Effector memory CD4-positive, alpha-beta T cell (primary cell): ENCODE data around the gene ANGPT4.
"Not testable (repeated sequence)": the region's sequence is repeated elsewhere in the genome, so short reads cannot be mapped to it uniquely, and the experiment has no call there.

Experiments
- DNase-seq, 3 donors: peaks; one replicate each; pipeline ENCODE4 v3.0.0-alpha.2; 2020
- H3K27ac ChIP-seq: 2 replicates; pipeline ENCODE4 v1.7.0; 2013; ENCODE audit warnings: mild to moderate bottlenecking, low read length, moderate library complexity; ENCODE audit not compliant: insufficient read depth, poor library complexity, severe bottlenecking
- H3K27me3 ChIP-seq: replicated peaks from 2 replicates; pipeline ENCODE4 v1.7.0; 2013; ENCODE audit warnings: mild to moderate bottlenecking, low read length; ENCODE audit not compliant: insufficient read depth, control insufficient read depth, poor library complexity, severe bottlenecking
- H3K36me3 ChIP-seq: 2 replicates; pipeline ENCODE4 v1.7.0; 2013; ENCODE audit warnings: mild to moderate bottlenecking, low read length, moderate library complexity; ENCODE audit not compliant: control insufficient read depth, insufficient read depth
- H3K4me1 ChIP-seq: 2 replicates; pipeline ENCODE4 v1.7.0; 2013; ENCODE audit warnings: low read length, mild to moderate bottlenecking; ENCODE audit not compliant: control insufficient read depth, insufficient read depth, poor library complexity, severe bottlenecking
- H3K4me3 ChIP-seq: 2 replicates; pipeline ENCODE4 v1.7.0; 2013; ENCODE audit warnings: low read length, low read depth, mild to moderate bottlenecking; ENCODE audit not compliant: insufficient read depth, poor library complexity, severe bottlenecking
- H3K9me3 ChIP-seq: 2 replicates; pipeline ENCODE4 v1.7.0; 2013; ENCODE audit warnings: mild to moderate bottlenecking, low read length, moderate library complexity; ENCODE audit not compliant: control insufficient read depth

The ANGPT4 gene

DNA sequence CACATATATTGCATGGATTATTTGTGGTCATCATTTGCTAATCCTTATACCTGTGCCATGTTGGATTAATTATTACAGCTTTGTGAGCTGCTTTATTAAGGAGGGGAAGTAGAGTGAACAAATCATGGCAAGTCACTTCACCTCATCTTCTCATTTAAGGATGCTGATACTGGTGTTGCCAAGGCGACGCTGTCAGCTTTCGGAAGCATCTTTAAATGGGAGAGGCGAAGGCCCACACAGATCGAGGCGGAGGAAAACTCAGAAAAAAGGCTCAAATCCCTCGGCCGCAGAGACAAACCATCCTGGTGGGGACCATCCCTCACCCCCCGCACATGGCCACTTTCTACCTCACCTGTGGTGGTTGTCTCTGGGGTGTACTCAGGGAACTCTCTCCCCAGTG, 47.9 kb downstream of the ANGPT4 start:
- no peaks in the 10 kb centered on the region for H3K4me1 ChIP-seq
- H3K36me3 ChIP-seq, result no peaks in the 10 kb centered on the region
- H3K4me3 ChIP-seq, result no peak overlapping the region
- H3K27ac ChIP-seq, result no peak overlapping the region
- H3K27me3 ChIP-seq, result no peaks in the 10 kb centered on the region
- DNase-seq, result no peak
- H3K9me3 ChIP-seq, result no peaks in the 10 kb centered on the region

DNA sequence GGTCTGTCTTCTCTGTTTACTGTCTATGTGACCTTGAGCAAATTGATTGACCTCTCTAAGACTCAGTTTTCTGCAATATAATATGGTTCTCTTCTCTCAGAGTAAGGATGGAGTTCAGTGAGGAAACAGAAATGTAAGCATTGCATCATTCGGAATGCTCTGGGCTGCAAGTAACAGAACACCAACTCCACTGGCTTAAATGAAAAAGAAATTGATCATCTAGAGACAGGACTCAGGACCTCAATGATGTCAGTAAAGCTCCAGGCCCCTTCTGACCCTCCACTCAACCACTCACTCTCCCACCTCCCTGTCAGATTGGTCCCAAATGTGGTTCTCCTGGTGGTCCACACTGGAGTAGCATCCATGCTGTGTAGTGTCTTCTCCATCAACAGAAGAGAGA, 50.7 kb downstream of the ANGPT4 start:
- no peaks in the 10 kb centered on the region for H3K36me3 ChIP-seq
- H3K9me3 ChIP-seq, result no peaks in the 10 kb centered on the region
- no peak for DNase-seq
- H3K4me1 ChIP-seq, result no peaks in the 10 kb centered on the region
- no peak overlapping the region for H3K27ac ChIP-seq
- H3K4me3 ChIP-seq, result no peak overlapping the region
- no peaks in the 10 kb centered on the region for H3K27me3 ChIP-seq

DNA sequence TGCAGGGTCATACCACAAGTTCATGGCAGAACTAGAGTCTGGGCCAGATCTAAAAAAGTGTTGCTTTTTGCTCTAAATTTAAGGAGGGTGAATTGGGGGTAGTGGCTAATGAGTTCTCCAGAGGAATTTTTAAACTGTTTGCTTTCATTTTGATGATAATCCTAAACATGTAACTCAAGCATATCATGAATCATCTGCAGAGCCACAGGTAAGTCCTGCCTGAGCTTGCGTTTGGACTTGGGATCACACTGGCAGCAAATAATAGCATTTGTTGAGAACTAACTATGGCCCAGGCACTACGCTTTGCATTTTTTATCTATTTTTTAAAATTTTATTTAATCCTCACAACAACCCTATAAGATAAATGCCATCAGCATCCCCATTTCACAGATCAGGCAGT, 55.2 kb downstream of the ANGPT4 start:
- DNase-seq, result no peak
- Histone ChIP-seq H3K27ac (no peak overlapping the region), H3K4me3 (no peak overlapping the region), H3K9me3 (no peaks in the 10 kb centered on the region), H3K27me3 (no peaks in the 10 kb centered on the region), H3K36me3 (no peaks in the 10 kb centered on the region), H3K4me1 (peaks cover 11% of the 10 kb centered on the region)

DNA sequence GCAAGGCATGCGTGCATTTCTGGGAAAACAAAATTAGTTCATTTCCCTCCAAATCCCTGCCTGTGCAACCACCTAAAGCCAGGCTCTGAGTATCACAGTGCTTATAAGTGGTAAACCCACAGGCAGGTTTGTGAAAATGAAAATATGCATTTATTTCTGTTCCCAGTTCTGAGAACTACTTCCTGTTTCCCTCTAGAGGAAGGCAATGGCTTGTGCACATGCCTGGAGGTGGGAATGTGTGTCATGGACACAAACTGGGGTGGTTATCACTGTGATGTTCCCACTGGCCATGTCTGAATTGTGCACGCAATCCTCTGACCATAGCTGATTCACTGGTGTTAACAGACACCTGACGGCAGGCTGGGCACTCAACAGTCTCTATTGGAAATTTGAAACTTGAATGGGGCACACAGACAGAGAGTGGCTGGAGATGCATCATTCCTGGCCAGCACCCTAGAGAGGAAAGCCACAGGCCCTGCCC, 56.3 kb downstream of the ANGPT4 start:
- no peaks in the 10 kb centered on the region for H3K9me3 ChIP-seq
- H3K36me3 ChIP-seq, result no peaks in the 10 kb centered on the region
- no peak for DNase-seq
- H3K4me3 ChIP-seq, result no peak overlapping the region
- no peaks in the 10 kb centered on the region for H3K27me3 ChIP-seq
- no peak overlapping the region for H3K27ac ChIP-seq
- peaks cover 19% of the 10 kb centered on the region for H3K4me1 ChIP-seq

DNA sequence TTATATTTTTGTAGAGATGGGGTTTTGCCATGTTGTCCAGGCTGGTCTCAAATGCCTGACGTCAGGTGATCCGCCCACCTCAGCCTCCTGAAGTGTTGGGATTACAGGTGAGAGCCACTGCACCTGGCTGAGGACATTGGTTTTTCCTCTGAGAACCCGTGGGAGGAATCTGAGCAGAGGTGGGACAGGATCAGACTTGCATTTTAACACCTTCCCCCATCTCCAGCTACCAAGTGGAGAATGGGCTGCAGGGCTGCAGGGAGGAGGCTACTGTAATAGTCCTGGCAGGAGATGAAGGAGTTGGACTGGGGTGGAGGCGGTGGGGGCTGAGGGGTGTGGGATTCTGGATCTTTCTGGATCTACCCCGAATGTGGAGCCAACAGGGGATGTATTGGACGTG, 58.1 kb downstream of the ANGPT4 start:
- Histone ChIP-seq H3K36me3 (no peaks in the 10 kb centered on the region), H3K27me3 (no peaks in the 10 kb centered on the region), H3K4me1 (peaks cover 19% of the 10 kb centered on the region), H3K9me3 (no peaks in the 10 kb centered on the region), H3K4me3 (no peak overlapping the region), H3K27ac (no peak overlapping the region)
- no peak for DNase-seq

DNA sequence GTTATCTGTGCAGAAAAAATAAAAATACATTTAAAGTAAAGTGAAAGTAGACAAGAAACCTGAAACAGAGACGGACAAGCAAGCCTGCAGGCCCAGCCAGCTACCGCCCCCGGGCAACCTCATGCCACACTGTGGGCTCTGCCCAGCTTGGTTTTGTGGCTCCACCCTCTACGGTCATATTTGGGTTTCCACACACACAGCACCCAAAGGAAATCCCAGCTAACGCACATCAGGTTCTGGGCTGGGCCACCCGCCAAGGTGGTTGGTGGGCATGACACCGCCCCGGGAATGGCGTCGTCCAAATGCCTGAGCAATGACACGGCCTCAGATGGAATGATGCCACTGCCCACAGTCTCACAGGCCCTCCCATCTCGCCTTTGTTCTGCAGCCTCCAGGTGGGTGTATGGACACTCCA, 59.8 kb downstream of the ANGPT4 start:
- H3K27me3 ChIP-seq, result no peaks in the 10 kb centered on the region
- no peak for DNase-seq
- H3K27ac ChIP-seq, result no peak overlapping the region
- no peak overlapping the region for H3K4me3 ChIP-seq
- no peaks in the 10 kb centered on the region for H3K9me3 ChIP-seq
- peaks cover 19% of the 10 kb centered on the region for H3K4me1 ChIP-seq
- no peaks in the 10 kb centered on the region for H3K36me3 ChIP-seq

DNA sequence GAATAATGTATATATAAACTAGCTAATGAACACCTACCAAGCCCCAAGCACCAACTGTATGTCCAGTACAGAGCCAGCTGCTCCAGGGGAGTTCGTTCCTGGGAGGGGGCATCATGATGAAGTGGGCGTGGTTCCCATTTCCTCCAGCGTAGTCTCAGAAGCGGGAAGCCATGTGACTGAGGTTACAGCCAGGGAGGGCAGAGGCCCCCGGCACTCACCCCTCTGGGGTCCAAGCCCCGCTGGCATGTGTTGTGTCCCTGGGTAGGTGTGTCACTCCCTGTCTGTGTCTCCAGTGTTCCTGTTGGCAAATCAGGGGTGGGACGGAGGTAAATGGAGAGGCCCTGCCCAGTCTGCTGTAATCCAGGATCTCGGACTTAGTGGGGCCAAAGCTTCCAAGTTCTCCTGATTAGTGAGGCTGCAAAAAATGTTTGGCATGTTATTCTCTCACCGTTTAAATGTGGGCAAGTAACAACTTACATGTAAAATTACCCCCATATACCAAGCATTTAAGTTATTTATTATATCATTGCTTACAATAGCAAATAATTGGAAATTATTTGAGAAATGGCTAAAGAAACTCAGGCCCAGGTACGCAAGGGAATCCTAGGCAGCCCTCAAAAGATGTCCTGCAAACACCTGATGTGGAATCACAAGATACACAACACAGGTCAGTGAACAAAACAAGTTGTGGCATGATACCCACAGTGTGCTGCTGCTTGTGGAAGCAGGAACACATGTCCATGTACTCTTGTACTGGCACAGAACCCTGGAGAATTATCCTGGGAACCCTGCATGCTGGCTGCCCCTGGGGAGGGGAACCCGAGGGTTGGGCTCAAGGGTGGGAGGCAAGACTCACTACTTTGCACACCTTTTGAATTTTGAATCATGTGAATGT, 60.4 kb downstream of the ANGPT4 start:
- Histone ChIP-seq H3K27ac (no peak overlapping the region), H3K4me3 (no peak overlapping the region), H3K27me3 (no peaks in the 10 kb centered on the region), H3K4me1 (peaks cover 19% of the 10 kb centered on the region), H3K9me3 (no peaks in the 10 kb centered on the region), H3K36me3 (no peaks in the 10 kb centered on the region)
- no peak for DNase-seq

DNA sequence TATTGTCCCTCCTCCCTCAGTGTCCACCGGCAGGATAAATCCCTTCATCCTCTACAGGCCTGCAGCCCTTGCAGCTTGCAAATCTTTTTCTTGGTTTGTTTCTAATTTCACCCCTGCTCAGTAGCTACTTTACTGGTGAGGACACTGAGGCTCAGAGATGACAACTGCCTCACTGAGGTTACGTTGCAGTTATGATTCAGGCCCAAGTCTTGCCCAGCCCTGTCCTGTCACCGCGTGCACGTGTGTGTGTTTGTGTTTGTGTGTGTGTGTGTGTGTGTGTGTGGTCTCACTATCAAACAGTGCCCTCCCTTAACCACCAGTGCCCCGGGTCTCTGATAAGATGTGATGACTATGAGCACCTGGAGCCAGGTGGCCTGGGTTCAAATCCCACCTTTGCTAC, 61.5 kb downstream of the ANGPT4 start:
- Histone ChIP-seq H3K27ac (no peak overlapping the region), H3K36me3 (no peaks in the 10 kb centered on the region), H3K27me3 (no peaks in the 10 kb centered on the region), H3K4me1 (peaks cover 18% of the 10 kb centered on the region), H3K9me3 (no peaks in the 10 kb centered on the region), H3K4me3 (no peak overlapping the region)
- no peak for DNase-seq

DNA sequence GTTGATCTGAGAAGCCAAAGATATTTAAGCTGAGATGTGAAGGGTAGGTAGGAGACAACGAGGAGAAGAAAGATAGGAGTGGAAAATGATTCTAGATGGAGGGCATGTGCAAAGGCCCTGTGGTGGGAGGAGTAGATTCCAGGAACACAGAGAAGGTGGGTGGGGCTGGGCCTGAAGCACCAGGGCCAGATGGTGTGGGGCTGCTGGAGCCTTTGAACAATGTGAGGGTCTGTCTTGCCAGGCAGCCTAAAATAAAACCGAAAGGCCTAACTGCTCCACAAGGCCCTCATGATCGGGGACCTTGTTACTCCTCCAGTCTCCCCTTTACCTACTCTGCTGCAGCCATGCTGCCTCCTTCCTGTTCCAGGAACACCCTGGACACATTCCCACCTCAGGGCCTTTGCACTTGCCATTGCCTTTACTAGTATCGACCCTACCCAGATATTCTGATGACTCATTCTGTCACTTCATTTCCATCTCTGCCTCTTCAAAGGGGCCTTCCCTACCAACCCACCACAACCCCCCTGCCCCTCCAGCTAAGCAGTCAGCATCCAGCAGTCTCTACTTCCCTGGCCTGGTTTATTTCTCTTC, 62.6 kb downstream of the ANGPT4 start:
- no peak for DNase-seq
- H3K27ac ChIP-seq, result no peak overlapping the region
- H3K36me3 ChIP-seq, result no peaks in the 10 kb centered on the region
- no peak overlapping the region for H3K4me3 ChIP-seq
- peaks cover 14% of the 10 kb centered on the region for H3K4me1 ChIP-seq
- H3K9me3 ChIP-seq, result no peaks in the 10 kb centered on the region
- no peaks in the 10 kb centered on the region for H3K27me3 ChIP-seq

DNA sequence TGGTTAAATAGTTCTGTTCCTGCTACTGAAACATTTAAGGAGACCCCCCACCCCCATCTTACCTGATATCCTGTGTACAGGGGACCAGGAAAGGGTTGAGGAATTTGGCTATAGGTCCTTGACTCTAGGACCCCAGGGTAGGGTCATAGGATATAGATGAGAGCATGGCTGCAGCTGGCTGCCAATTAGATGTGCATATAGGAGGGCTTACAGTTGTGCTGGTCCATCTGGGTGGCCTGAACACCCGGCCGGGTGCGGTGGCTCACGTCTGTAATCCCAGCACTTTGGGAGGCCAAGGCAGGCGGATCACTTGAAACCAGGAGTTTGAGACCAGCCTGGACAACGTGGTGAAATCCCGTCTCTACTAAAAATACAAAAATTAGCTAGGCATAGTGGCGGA, 67.4 kb downstream of the ANGPT4 start:
- H3K27ac ChIP-seq, DNase-seq: not testable (repeated sequence)
- H3K4me1 ChIP-seq, result peaks cover 38% of the 10 kb centered on the region

More for the DNA sequence above, 67.4 kb downstream of the ANGPT4 start:
- H3K4me3 ChIP-seq, H3K36me3 ChIP-seq, H3K9me3 ChIP-seq, H3K27me3 ChIP-seq: not testable (repeated sequence)
